HG03039 (cell line): Measurements from ENCODE around the gene MRTFA.
"Not testable (repeated sequence)": the region's sequence is repeated elsewhere in the genome, so short reads cannot be mapped to it uniquely, and the experiment has no call there.

Experiments
- ATAC-seq: cut with Tn5 transposase; IDR thresholded peaks from one replicate; pipeline ENCODE4 v1.9.1; 2021; ENCODE audit warnings: mild to moderate bottlenecking, moderate library complexity; ENCODE audit not compliant: unreplicated experiment

Gene MRTFA

DNA sequence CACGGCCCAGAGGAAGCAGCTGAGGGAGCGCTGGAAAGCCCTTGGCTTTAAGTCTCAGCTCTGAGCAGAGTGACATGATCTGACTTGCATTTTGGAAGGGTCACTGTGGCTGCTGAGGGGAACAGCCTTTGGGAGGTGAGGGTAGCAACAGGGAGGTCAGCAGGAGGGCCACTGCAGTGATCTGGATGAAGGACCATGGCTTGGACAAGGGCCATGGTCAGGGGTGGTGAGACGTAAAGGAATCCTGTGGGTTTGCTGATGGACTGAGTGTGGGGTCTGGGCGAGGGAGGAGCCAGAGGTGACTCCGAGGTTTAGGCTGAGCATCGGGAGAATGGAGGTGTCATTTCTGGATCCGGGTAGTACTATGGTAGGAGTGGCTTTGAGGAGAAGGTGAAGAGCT lies 232.9 kb downstream of the MRTFA start:
- no peak for ATAC-seq

GRCh38 chr22:40403141-40403540 lies 233.4 kb downstream of the MRTFA start:
- ATAC-seq: no peak

DNA sequence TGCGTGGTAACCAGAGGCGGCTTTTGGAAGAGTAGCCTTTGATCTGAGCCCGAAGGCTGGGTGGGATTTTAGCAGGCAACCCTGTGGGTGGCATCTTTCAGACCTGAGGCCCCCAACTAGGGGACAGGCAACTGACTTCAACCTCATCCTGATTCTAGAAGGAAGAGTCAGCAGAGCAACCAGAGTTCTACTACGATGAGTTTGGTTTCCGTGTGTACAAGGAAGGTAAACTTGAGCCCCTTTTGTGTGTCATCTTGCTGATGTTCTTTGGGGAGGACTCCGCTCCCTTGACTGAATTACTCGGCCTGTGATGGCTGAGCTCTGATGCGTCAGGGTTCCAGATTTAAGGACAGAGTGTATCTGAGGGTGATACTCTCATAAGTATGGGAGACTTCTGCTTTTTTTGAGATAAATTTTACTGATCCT lies 234.5 kb downstream of the MRTFA start:
- ATAC-seq: no peak

GRCh38 chr22:40401532-40401931 lies 235.0 kb downstream of the MRTFA start:
- ATAC-seq: no peak

DNA sequence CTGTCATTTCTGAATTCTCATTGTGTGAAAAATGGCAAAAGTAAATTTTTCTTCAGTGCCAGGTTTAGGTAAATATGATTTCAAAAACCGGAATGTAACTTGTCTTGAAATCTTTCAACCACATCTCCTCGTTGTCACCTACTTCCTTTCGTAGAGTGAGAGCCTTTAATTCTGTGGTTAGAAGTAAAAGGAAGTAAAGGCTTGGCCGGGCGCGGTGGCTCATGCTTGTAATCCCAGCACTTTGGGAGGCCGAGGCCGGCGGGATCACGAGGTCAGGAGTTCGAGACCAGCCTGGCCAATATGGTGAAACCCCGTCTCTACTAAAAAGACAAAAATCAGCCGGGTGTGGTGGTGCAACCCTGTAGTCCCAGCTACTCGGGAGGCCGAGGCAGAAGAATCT lies 236.4 kb downstream of the MRTFA start:
- ATAC-seq: no peak

- no peak for ATAC-seq
Measured at GRCh38 chr22:40399621-40400020, 236.9 kb downstream of the MRTFA start.

DNA sequence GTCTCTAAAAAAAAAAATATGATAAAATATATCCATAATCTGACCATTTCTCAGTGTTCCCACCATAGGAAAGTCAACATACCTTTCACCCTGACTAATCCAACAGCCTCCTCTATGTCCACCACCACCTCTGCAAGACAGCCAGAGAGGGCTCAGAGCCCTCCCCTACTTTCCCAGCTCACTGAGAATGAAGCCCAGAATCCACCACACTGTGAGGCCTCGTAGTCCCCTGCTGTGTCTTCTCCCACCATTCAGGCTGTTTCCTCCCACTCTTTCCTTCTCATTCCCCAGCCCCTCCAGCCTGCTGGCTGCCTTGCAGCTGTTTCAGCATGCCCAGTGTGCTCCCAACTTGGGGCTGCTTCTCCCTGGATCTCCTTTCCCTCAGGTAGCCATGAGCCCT lies 239.1 kb downstream of the MRTFA start:
- no peak for ATAC-seq

- ATAC-seq: no peak
Measured at GRCh38 chr22:40396882-40397281, 239.6 kb downstream of the MRTFA start.

- no peak for ATAC-seq
Measured at GRCh38 chr22:40395607-40396006, 240.9 kb downstream of the MRTFA start.

- no peak for ATAC-seq
Measured at GRCh38 chr22:40394607-40395006, 241.9 kb downstream of the MRTFA start.

DNA sequence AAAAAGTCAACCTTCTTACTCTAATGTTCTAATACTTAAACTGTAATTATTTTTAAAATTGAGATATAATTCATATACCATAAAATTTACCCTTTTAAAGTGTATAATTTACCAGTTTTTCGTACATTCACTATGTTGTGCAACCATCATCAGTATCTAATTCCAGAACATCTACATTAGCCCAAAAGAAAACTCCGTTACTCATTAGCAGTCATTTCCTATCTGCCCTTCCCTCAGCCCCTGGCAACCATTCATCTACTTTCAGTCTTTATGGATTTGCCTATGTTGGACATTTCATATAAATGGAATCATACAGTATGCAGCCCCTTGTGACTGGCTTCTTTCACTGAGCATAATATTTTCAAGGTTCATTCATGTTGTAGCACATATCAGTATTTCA lies 243.9 kb downstream of the MRTFA start:
- ATAC-seq: no peak

DNA sequence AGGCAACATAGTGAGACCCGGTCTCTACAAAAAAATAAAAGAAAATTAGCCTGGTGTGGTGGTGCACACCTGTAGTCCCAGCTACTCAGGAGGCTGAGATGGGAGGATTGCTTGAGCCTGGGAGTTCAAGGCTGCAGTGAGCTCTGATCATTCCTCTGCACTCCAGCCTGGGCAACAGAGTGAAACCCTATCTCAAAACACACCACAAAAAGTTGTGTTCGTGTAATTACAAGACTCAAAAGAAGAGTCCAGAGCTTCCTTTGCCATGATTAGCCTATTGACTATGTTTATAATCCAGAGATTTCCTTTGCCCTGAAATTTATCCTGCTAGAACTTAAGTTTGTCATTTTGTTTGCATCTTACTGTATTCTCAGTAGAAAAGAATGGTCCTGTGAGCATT lies 245.1 kb downstream of the MRTFA start:
- ATAC-seq: no peak

DNA sequence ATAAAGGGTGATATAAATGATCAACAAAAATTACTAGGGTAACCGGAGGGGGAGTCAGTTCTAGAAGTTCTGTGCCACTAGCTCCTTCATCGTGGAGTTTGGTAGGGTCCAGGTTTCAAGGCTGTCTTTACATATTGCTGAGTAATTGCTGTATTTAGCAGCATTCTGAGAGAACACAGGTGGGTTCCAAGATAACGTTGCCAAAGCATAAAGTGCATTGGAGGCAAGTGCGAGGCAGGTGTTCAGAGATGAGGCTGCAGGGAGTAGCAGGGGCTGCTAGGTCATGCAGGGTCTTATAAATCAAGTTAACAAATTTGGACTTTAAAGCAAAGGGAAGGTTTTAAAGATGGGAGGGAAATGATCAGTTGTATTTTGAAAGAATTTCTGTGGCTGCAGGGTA lies 248.3 kb downstream of the MRTFA start:
- no peak for ATAC-seq

- no peak for ATAC-seq
Measured at GRCh38 chr22:40387746-40388145, 248.8 kb downstream of the MRTFA start.

DNA sequence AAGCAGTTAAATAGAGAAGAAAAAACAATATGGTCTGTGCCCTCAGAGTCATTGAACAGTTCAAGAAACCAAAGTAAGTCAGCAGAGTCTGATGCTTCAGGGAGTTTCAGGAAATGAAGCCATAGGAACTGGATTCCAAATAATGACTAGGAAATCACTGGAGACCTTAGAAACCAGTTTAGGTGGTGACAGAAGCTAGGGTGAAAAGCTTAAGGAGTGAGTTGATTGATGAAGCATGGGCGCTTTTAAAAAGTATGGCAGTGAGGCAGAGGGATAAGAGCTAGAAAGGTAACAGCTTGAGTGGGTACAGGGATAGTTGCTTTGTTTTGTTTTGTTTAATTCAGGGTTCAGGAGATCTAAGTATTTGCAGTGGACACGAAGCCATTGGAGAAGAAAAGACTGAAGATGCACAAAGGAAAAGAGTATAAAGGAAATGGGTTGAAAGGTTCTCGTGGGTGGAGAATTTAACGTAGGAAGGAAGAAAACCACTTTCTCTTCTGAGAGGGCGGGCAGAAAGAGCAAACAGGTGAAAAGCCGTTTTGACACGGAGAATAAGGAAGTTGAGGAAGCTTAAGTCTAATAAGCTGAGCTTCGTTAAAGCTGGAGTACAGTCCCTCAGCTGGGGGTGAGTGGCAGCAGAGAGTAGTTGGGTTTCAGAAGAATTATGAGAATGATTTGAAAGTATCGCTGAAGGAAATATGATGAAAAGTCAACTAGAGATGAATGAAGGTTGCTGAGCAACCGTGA lies 251.3 kb downstream of the MRTFA start:
- ATAC-seq: no peak

- ATAC-seq: no peak
Measured at GRCh38 chr22:40383905-40384304, 252.6 kb downstream of the MRTFA start.

DNA sequence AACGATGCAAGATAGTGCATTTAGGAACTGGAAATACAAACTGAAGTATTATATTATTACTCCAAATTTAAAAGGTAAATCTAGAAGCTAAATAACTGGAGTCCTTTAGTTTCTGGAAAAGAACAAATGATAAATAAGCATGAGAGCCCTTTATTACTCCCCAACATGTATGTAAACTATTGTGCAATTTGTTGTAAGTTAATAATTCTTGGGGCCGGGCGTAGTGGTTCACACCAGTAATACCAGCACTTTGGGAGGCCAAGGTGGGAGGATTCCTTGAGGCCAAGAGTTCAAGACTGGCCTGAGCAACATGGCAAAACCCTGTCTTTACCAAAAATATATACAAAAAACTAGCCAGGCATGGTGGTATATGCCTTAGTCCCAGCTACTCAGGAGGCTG lies 255.1 kb downstream of the MRTFA start:
- no peak for ATAC-seq

- not testable (repeated sequence) for ATAC-seq
Measured at GRCh38 chr22:40378448-40378847, 258.1 kb downstream of the MRTFA start.

- ATAC-seq: no peak
Measured at GRCh38 chr22:40377931-40378330, 258.6 kb downstream of the MRTFA start.

- no peak for ATAC-seq
Measured at GRCh38 chr22:40376149-40376548, 260.4 kb downstream of the MRTFA start.

- no peak for ATAC-seq
Measured at GRCh38 chr22:40374567-40374966, 262.0 kb downstream of the MRTFA start.

DNA sequence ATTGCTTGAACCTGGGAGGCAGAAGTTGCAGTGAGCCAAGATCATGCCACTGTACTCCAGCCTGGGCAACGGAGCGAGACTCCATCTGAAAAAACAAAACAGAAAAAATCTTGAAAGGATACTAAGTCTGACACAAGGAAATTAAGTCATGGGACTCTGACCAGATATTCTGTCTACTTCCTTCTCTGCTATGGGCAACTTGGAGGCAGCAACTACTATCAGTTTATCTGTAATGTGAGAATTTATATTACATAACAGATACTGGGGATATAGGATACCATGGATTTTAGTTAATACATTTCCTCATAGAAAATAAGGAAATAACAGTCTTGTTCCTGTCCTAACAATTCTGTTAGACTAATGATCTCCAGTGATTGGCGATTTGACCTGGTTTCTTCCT lies 267.7 kb downstream of the MRTFA start:
- no peak for ATAC-seq

DNA sequence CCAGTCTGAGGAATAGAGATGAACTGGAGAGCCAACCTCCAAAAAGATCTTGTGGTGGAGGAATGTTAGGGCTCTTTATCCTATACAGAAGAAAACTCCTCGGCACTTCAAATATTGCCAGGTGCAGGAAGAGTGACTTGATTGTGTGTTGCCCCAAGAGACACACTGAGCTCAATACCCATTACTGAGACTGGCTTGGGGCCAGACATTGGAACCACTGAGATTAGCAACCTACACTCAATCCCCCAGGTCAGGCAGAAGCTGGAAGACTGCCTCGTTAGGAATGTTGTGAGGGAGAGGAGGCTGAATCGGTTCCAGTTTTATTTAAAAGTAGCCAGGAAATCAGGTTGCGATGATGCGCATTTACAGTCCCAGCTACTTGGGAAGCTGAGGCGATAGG lies 268.5 kb downstream of the MRTFA start:
- ATAC-seq: no peak
